Measurements from ENCODE around the gene PPP1R15B.

The PPP1R15B gene

GRCh38 chr1:204411451-204412204, at the start of gene PPP1R15B:
TSS of gene PPP1R15B (minus strand) at chr1:204411817. CDS start at chr1:204411411, 406 bp downstream.
- peak; percentile 99 for DNase-seq

- no peak for DNase-seq
Measured at GRCh38 chr1:204460346-204460745, 48.7 kb upstream of the PPP1R15B start.

GRCh38 chr1:204459706-204460105, 48.1 kb upstream of the PPP1R15B start:
- no peak for DNase-seq

GRCh38 chr1:204457666-204458065, 46.0 kb upstream of the PPP1R15B start:
- no peak for DNase-seq

- no peak for DNase-seq
Measured at GRCh38 chr1:204456826-204457442, 45.3 kb upstream of the PPP1R15B start.

GRCh38 chr1:204455831-204456145, 44.2 kb upstream of the PPP1R15B start:
- no peak for DNase-seq

GRCh38 chr1:204455063-204455830, 43.6 kb upstream of the PPP1R15B start:
- no peak for DNase-seq

- no peak for DNase-seq
Measured at GRCh38 chr1:204454476-204454875, 42.9 kb upstream of the PPP1R15B start.

GRCh38 chr1:204453141-204453772, 41.6 kb upstream of the PPP1R15B start:
- DNase-seq, result peak; percentile 21

- DNase-seq, result no peak
Measured at GRCh38 chr1:204451352-204452124, 39.9 kb upstream of the PPP1R15B start.

- no peak for DNase-seq
Measured at GRCh38 chr1:204450461-204451257, 39.0 kb upstream of the PPP1R15B start.

- DNase-seq, result no peak
Measured at GRCh38 chr1:204449678-204450280, 38.2 kb upstream of the PPP1R15B start.

GRCh38 chr1:204448991-204449677, 37.5 kb upstream of the PPP1R15B start:
- no peak for DNase-seq

- peak; percentile 28 for DNase-seq
Measured at GRCh38 chr1:204448344-204448964, 36.8 kb upstream of the PPP1R15B start.

- no peak for DNase-seq
Measured at GRCh38 chr1:204447736-204448135, 36.1 kb upstream of the PPP1R15B start.

GRCh38 chr1:204447190-204447589, 35.6 kb upstream of the PPP1R15B start:
- DNase-seq, result no peak

GRCh38 chr1:204446413-204447111, 34.9 kb upstream of the PPP1R15B start:
- peak; percentile 69 for DNase-seq

GRCh38 chr1:204445860-204446412, 34.3 kb upstream of the PPP1R15B start:
- peak; percentile 29 for DNase-seq

Measured in inflammatory macrophage treated with lipopolysaccharide for 4 hours (primary cell).